ENCODE measurements around the gene DIAPH3.

- TF ChIP-seq POLR2A (IDR thresholded peaks at IDR 0.05; ENCODE audit: low read depth, low read length) (no peak), POLR2AphosphoS5 (IDR thresholded peaks at IDR 0.05; ENCODE audit: low read depth, low read length) (no peak), TAF1 (IDR thresholded peaks at IDR 0.05; ENCODE audit: low read depth, low read length) (no peak), PAX5 (IDR thresholded peaks at IDR 0.05; ENCODE audit: insufficient read depth, low read length, severe bottlenecking) (no peak)
These were observed 147.5 kb downstream of the DIAPH3 start for GRCh38 chr13:60016229-60016628.
